Psoas muscle (tissue), 8 donors: ENCODE measurements around the gene KRTAP10-6. TPM values are rescaled to one million over a fixed set of nuclear protein-coding genes. Genes with fewer than 3 reads are reported as not detected.
"Not testable (repeated sequence)": the region's sequence is repeated elsewhere in the genome, so short reads cannot be mapped to it uniquely, and the experiment has no call there.

ENCODE experiments used
- ATAC-seq, 4 donors: fragments of 200-7000 bp; cut with Tn5 transposase; one replicate each; pipeline ENCODE4 v1.9.1; 2020; ENCODE audit warnings: moderate library complexity in 3 of 4, mild to moderate bottlenecking in 2 of 4
- DNase-seq, 2 donors: peaks; one replicate each; pipeline ENCODE4 v3.0.0-alpha.2; 2020
- H3K27ac ChIP-seq: fragments of 200-600 bp; one replicate; pipeline ENCODE4 v1.8.0; 2022
- H3K27me3 ChIP-seq, 3 donors: fragments of 200-600 bp in 1 of 3; one replicate each; pipeline versions ENCODE4 v1.6.1 to v1.8.0; 2013 to 2022; ENCODE audit warnings: low read length in 2 of 3, mild to moderate bottlenecking in 2 of 3, moderate library complexity in 1 of 3; ENCODE audit not compliant: insufficient read depth in 3 of 3
- H3K36me3 ChIP-seq, 2 donors: fragments of 200-600 bp in 1 of 2; one replicate each; pipeline versions ENCODE4 v1.6.1 to v1.8.0; 2013 to 2022; ENCODE audit warnings: low read depth in 1 of 2, mild to moderate bottlenecking in 1 of 2, moderate library complexity in 1 of 2; ENCODE audit not compliant: insufficient read depth in 1 of 2
- H3K4me1 ChIP-seq: fragments of 200-600 bp; one replicate; pipeline ENCODE4 v1.8.0; 2022
- H3K4me3 ChIP-seq: fragments of 200-600 bp; one replicate; pipeline ENCODE4 v1.8.0; 2022; ENCODE audit warnings: mild to moderate bottlenecking
- H3K9me3 ChIP-seq: fragments of 200-600 bp; one replicate; pipeline ENCODE4 v1.8.0; 2022
- WGBS, 3 donors: extraction: QIAGEN DNeasy Blood & Tissue Kit; methylation state at CpG; one replicate each; pipeline versions ENCODE4 v1.1.6 to v1.1.7; 2013; 5-methylcytosine and 5-hydroxymethylcytosine counted together
- intact Hi-C, 2 donors: fragments of 100-400 bp; cut with DNase I; formaldehyde crosslinking; loops; one replicate each; pipeline versions ENCODE4 v1.11.0 to v1.14.2; 2022
- polyA plus RNA-seq, 3 donors: library from polyadenylated mRNA; stranded (reverse); fragments of 200-250 nt; gene quantifications; one replicate each; pipeline ENCODE4 v1.2.3, GENCODE V29; 2013
- total RNA-seq, 4 donors: library from RNA; stranded (reverse); fragmentation: NEBNext Ultra II Directional in 2 of 4; extraction: Animal tissue kit (Norgen Biotek cat#: 25700) in 2 of 4; gene quantifications; one replicate each; pipeline versions ENCODE4 v1.2.1 to v1.2.4, GENCODE V29; 2021 to 2023
- TF ChIP-seq, protein P1 (sequence below): fragments of 200-600 bp; IDR thresholded peaks from one replicate; pipeline ENCODE4 v1.8.0; 2022; ENCODE audit warnings: antibody characterized with exemption
- donor health status: healthy with polysubstance abuse.
- donor health status: DM: no; HTN: no; CAD: no; lungs with moderate emphysema.
- donor health status: Bipolar disorder and iron deficiency.
- donor health status: healthy.
- donor health status: DM: yes; HTN: yes; CAD: no.
- donor health status: DM: no; HTN: no; CAD: no.
- donor health status: DM: no; HTN: no; CAD: no.
- donor health status: DM: yes; HTN: yes; CAD: no.

The KRTAP10-6 gene
- total and polyA plus RNA-seq, 7 donors, result not detected

DNA sequence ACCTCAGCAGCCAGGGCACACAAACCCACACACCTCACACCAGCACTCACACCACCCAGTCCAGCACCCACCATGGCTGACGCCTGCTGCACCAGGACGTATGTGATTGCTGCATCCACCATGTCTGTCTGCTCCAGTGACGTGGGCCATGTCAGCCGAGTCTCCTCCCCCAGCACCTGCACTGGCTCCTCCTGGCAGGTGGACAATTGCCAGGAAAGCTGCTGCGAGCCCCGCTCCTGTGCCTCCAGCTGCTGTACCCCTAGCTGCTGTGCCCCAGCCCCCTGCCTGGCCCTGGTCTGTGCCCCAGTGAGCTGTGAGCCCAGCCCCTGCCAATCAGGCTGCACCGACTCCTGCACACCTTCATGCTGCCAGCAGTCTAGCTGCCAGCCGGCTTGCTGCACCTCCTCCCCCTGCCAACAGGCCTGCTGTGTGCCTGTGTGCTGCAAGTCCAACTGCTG, 19.8 kb upstream of the KRTAP10-6 start, which contains the start of gene KRTAP10-8:
Gene KRTAP10-8 (plus strand): TSS at position 51 of the 458 bp plus-strand sequence. CDS start 22 bp downstream, at position 73.
- Histone ChIP-seq H3K4me1 (no peaks in the 10 kb centered on the region), H3K27ac (no peak within 1 kb of the TSS), H3K9me3 (peaks cover 6% of the 10 kb centered on the region), H3K36me3 (no peaks in the 10 kb centered on the region), H3K27me3 (peaks cover 0 to 39% (median 13%) of the 10 kb centered on the region in 3 donors), H3K4me3 (no peak within 1 kb of the TSS)
- intact Hi-C loops, result no loop called here
- DNase-seq, result peak in 1 of 2 donors; percentile 38
- TF ChIP-seq, protein P1, sequence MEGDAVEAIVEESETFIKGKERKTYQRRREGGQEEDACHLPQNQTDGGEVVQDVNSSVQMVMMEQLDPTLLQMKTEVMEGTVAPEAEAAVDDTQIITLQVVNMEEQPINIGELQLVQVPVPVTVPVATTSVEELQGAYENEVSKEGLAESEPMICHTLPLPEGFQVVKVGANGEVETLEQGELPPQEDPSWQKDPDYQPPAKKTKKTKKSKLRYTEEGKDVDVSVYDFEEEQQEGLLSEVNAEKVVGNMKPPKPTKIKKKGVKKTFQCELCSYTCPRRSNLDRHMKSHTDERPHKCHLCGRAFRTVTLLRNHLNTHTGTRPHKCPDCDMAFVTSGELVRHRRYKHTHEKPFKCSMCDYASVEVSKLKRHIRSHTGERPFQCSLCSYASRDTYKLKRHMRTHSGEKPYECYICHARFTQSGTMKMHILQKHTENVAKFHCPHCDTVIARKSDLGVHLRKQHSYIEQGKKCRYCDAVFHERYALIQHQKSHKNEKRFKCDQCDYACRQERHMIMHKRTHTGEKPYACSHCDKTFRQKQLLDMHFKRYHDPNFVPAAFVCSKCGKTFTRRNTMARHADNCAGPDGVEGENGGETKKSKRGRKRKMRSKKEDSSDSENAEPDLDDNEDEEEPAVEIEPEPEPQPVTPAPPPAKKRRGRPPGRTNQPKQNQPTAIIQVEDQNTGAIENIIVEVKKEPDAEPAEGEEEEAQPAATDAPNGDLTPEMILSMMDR, result no peak
- no peak for ATAC-seq
- 62 to 64% (median 64%) methylated on average over 8 of the region's 8 CpGs for WGBS, 3 donors

DNA sequence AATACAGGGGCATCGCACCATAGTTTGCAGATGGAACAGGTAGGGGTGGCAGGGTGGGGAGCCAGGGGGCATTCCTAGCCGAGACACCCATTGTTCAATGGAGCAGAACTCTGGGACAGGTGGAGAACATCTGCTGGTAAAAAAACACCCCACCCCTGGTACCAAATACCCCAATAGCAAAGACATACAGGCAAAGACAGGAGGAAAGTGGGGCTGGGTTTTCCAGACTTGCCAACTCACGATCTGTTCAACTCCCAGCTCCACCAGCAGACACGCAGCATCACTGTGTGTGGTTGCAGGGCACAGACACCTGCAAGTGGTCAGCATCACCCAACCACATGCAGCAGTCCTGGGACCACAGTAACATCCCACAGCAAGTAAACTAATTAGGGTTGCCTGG, 19.2 kb upstream of the KRTAP10-6 start:
- Histone ChIP-seq H3K27ac (no peak overlapping the region), H3K27me3 (peaks cover 0 to 37% (median 13%) of the 10 kb centered on the region in 3 donors), H3K4me3 (no peak overlapping the region), H3K36me3 (no peaks in the 10 kb centered on the region), H3K9me3 (peaks cover 6% of the 10 kb centered on the region), H3K4me1 (no peaks in the 10 kb centered on the region)
- WGBS, 3 donors, result 78 to 84% (median 80%) methylated on average over 4 of the region's 4 CpGs
- TF ChIP-seq, protein P1, result no peak
- ATAC-seq, result no peak
- intact Hi-C loops, result no loop called here
- no peak for DNase-seq

DNA sequence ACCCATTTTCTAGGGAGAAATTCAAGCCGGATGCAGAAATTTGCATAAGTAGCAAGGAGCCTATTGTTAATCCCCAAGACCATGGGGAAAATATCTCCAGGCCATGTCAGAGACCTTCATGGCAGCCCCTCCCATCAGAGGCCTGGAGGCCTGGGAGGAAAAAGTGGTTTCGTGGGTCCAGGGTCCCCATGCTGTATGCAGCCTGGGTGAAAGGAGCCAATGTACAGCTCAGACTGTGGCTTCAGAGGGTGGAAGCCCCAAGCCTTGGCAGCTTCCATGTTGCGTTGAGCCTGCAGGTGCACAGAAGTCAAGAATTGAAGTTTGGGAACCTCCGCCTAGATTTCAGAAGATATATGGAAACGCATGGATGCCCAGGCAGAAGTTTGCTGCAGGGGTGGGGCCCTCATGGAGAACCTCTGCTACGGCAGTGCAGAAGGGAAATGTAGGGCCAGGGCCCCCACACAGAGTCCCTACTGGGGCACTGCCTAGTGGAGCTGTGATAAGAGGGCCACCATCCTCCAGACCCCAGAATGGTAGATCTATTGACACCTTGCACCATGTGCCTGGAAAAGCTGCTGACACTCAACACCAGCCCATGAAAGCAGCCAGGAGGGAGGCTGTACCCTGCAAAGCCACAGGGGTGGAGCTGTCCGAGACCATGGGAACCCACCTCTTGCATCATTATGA, 18.0 kb upstream of the KRTAP10-6 start:
- intact Hi-C loops, H3K9me3 ChIP-seq, H3K27ac ChIP-seq, H3K4me3 ChIP-seq, H3K36me3 ChIP-seq, DNase-seq, H3K4me1 ChIP-seq, ATAC-seq: not testable (repeated sequence)
- 94 to 96% (median 95%) methylated on average over 7 of the region's 7 CpGs for WGBS, 3 donors
- H3K27me3 ChIP-seq, result peaks cover 0 to 25% (median 13%) of the 10 kb centered on the region in 3 donors

DNA sequence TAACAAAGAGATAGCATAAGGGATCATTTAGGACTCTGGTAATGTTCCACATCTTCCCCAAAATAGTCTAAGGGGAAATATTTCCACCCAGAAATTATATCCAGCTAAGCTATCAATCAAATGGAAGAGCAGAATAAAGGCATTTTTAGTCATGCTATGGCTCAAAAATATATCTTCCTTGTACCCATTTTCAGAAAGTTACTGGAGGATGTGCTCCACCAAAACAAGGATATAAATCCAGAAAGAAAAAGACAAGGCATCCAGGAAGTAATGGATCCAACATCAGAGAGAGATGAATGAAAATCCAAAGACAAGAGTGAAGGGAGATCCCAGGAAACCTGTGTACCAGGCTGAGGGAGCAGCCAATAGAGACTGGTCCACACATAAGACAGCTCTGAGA, 16.9 kb upstream of the KRTAP10-6 start:
- TF ChIP-seq, protein P1, result no peak
- Histone ChIP-seq H3K27me3 (peaks cover 0 to 22% (median 12%) of the 10 kb centered on the region in 3 donors), H3K36me3 (no peaks in the 10 kb centered on the region), H3K4me1 (no peaks in the 10 kb centered on the region), H3K27ac (no peak overlapping the region), H3K4me3 (no peak overlapping the region), H3K9me3 (peaks cover 6% of the 10 kb centered on the region)
- intact Hi-C loops, result no loop called here
- no peak for DNase-seq
- no peak for ATAC-seq

DNA sequence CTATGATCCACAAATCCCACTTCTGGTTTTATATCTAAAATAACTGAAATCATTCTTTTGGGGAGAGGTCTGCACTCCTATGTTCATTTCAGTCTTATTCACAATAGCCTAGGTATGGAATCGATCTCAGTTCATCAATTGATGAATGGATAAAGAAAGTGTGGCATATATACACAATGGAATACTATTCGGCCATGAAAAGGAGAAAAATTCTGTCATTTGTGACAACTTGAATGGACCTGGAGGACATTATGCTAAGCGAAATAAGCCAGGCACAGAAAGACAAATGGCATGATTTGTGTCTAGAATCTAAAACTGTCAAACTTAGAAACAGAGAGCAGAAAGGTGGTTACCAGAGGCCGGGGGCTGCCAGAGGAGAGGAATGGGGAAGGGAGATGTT, 14.2 kb upstream of the KRTAP10-6 start:
- Histone ChIP-seq H3K4me1 (no peaks in the 10 kb centered on the region), H3K4me3 (no peak overlapping the region), H3K9me3 (peaks cover 6% of the 10 kb centered on the region), H3K36me3 (no peaks in the 10 kb centered on the region), H3K27me3 (peaks cover 0 to 31% (median 9%) of the 10 kb centered on the region in 3 donors), H3K27ac (no peak overlapping the region)
- 68 to 82% (median 74%) methylated on average over 4 of the region's 4 CpGs for WGBS, 3 donors
- TF ChIP-seq, protein P1, result no peak
- ATAC-seq (no peak), DNase-seq (no peak)
- intact Hi-C loops, result no loop called here
